ENCODE data around the gene NCOA3.

NCOA3 gene

GRCh38 chr20:47490795-47491194 lies 10.9 kb upstream of the NCOA3 start:
- TF ChIP-seq CTCF (conservative IDR thresholded peaks at IDR 0.05), result no peak
- no peak overlapping the region for H3K27ac ChIP-seq

- peak overlapping the region; percentile 85 for H3K27ac ChIP-seq
- no peak for TF ChIP-seq CTCF (conservative IDR thresholded peaks at IDR 0.05)
These were observed 9.4 kb upstream of the NCOA3 start for GRCh38 chr20:47492284-47492683.

GRCh38 chr20:47493175-47493962 lies 8.3 kb upstream of the NCOA3 start:
- peak overlapping the region; percentile 85 for H3K27ac ChIP-seq
- no peak for TF ChIP-seq CTCF (conservative IDR thresholded peaks at IDR 0.05)

- no peak for TF ChIP-seq CTCF (conservative IDR thresholded peaks at IDR 0.05)
- peak overlapping the region; percentile 85 for H3K27ac ChIP-seq
These were observed 7.8 kb upstream of the NCOA3 start for GRCh38 chr20:47493963-47494293.

- peak overlapping the region; percentile 85 for H3K27ac ChIP-seq
These were observed 7.1 kb upstream of the NCOA3 start for GRCh38 chr20:47494606-47495005.

- H3K27ac ChIP-seq, result no peak overlapping the region
- TF ChIP-seq CTCF (conservative IDR thresholded peaks at IDR 0.05), result no peak
These were observed 5.6 kb upstream of the NCOA3 start for GRCh38 chr20:47496118-47496517.

- no peak overlapping the region for H3K27ac ChIP-seq
- TF ChIP-seq CTCF (conservative IDR thresholded peaks at IDR 0.05), result no peak
These were observed 3.1 kb upstream of the NCOA3 start for GRCh38 chr20:47498606-47499005.

- no peak overlapping the region for H3K27ac ChIP-seq
- no peak for TF ChIP-seq CTCF (conservative IDR thresholded peaks at IDR 0.05)
These were observed 2.6 kb upstream of the NCOA3 start for GRCh38 chr20:47499053-47499452.

GRCh38 chr20:47500082-47500481 lies 1.6 kb upstream of the NCOA3 start:
- H3K27ac ChIP-seq, result peak overlapping the region; percentile 97; the same call in 1 of the 2 replicates
